HepG2 (cell line): ENCODE measurements around the gene ABCB8. TPM values are rescaled to one million over a fixed set of nuclear protein-coding genes. Genes with fewer than 3 reads are reported as not detected.

Experiments
- AHDC1 ChIP-seq: sonication (generic); formaldehyde crosslinking; IDR thresholded peaks from 2 replicates; pipeline ENCODE4 v1.5.1; 2020; ENCODE audit warnings: mild to moderate bottlenecking, missing genetic modification reagents, borderline replicate concordance
- CENPBD1 ChIP-seq: sonication (generic); formaldehyde crosslinking; IDR thresholded peaks from 2 replicates; pipeline ENCODE4 v1.8.0; 2022; ENCODE audit warnings: missing genetic modification reagents, low read depth, mild to moderate bottlenecking, borderline replicate concordance
- ERF ChIP-seq: IDR thresholded peaks from 2 replicates; pipeline ENCODE4 v1.6.1; 2018; ENCODE audit warnings: missing biosample characterization, missing genetic modification reagents
- FLYWCH1 ChIP-seq: sonication (generic); formaldehyde crosslinking; IDR thresholded peaks from 2 replicates; pipeline ENCODE4 v1.8.1; 2023; ENCODE audit warnings: mild to moderate bottlenecking, missing genetic modification reagents
- HOXD1 ChIP-seq: sonication (generic); formaldehyde crosslinking; IDR thresholded peaks from 2 replicates; pipeline ENCODE4 v1.5.0; 2020; ENCODE audit warnings: missing genetic modification reagents
- KLF15 ChIP-seq: sonication (generic); formaldehyde crosslinking; IDR thresholded peaks from 2 replicates; pipeline ENCODE4 v1.8.1; 2023; ENCODE audit warnings: borderline replicate concordance, mild to moderate bottlenecking, inconsistent platforms, missing genetic modification reagents, mixed read lengths
- MAFG ChIP-seq: sonication (generic); formaldehyde crosslinking; IDR thresholded peaks from 2 replicates; pipeline ENCODE4 v1.5.1; 2020; ENCODE audit warnings: mild to moderate bottlenecking, missing genetic modification reagents
- MATR3 ChIP-seq: sonication (generic); formaldehyde crosslinking; IDR thresholded peaks from 2 replicates; pipeline ENCODE4 v1.4.0; 2020; ENCODE audit warnings: missing genetic modification reagents
- SMC3 ChIP-seq: IDR thresholded peaks from 2 replicates; pipeline ENCODE4 v1.6.1; 2011; ENCODE audit warnings: low read length, improper control_type of control experiment
- TEAD3 ChIP-seq: optimal IDR thresholded peaks from 2 replicates; pipeline ENCODE3; 2016; ENCODE audit warnings: borderline replicate concordance
- ZBTB3 ChIP-seq: sonication (generic); formaldehyde crosslinking; IDR thresholded peaks from 2 replicates; pipeline ENCODE4 v1.4.0; 2020; ENCODE audit warnings: low read depth, mild to moderate bottlenecking, moderate library complexity, missing genetic modification reagents, borderline replicate concordance
- ZFP90 ChIP-seq: sonication (generic); formaldehyde crosslinking; IDR thresholded peaks from 2 replicates; pipeline ENCODE4 v1.8.0; 2022; ENCODE audit warnings: missing genetic modification reagents, mild to moderate bottlenecking, inconsistent platforms, borderline replicate concordance
- ZNF614 ChIP-seq: IDR thresholded peaks from 2 replicates; pipeline ENCODE4 v1.6.1; 2018; ENCODE audit warnings: missing biosample characterization, missing genetic modification reagents, inconsistent platforms, borderline replicate concordance
- polyA plus RNA-seq, 8 experiments: library from polyadenylated mRNA; depleted of rRNA in 3 of 8; stranded (reverse) in 7 of 8; unstranded in 1 of 8; fragments of >200 nt; fragmentation: Illumina TruSeq in 4 of 8; extraction: Trizol in 4 of 8; gene quantifications; 2 replicates each; pipeline versions ENCODE4 v1.2.1 to v1.2.3, GENCODE V29; 2011 to 2016; ENCODE audit warnings: low read depth in 4 of 8, missing spikeins in 1 of 8, mixed read lengths in 1 of 8; ENCODE audit not compliant: insufficient read depth in 1 of 8
- total RNA-seq, 5 experiments: library from RNA; depleted of rRNA; stranded (reverse); fragments of >200 nt; fragmentation: Illumina TruSeq; extraction: Trizol; gene quantifications; 2 replicates each; pipeline ENCODE4 v1.2.3, GENCODE V29; 2016; ENCODE audit warnings: low read depth in 1 of 5
- TF ChIP-seq, protein P1 (sequence below), 2 experiments: sonication (generic) in 1 of 2; formaldehyde crosslinking in 1 of 2; IDR thresholded peaks; 2 replicates each; pipeline versions ENCODE4 v1.4.0 to v1.6.1; 2018 to 2020; ENCODE audit warnings: missing genetic modification reagents in 2 of 2, borderline replicate concordance in 1 of 2, low read depth in 1 of 2, mild to moderate bottlenecking in 1 of 2, missing biosample characterization in 1 of 2
- TF ChIP-seq, protein P2 (sequence below): sonication (generic); formaldehyde crosslinking; conservative IDR thresholded peaks from 2 replicates; pipeline ENCODE4 v1.4.0; 2020; ENCODE audit warnings: missing genetic modification reagents

The ABCB8 gene
- total and polyA plus RNA-seq, 2 of the 13 experiments (the other 11 are each of a cell fraction or from before 2014, with no cell fraction given), result 6.6 to 16.7 TPM

GRCh38 chr7:151062399-151063211, 34.4 kb downstream of the ABCB8 start (continued):
- TF ChIP-seq ERF (CRISPR knock-in tag) (no peak), ZBTB3 (CRISPR knock-in tag) (no peak), TEAD3 (CRISPR knock-in tag) (no peak), MAFG (CRISPR knock-in tag) (no peak), MATR3 (CRISPR knock-in tag) (no peak), KLF15 (CRISPR knock-in tag) (no peak), HOXD1 (CRISPR knock-in tag) (peak; percentile 17), CENPBD1 (CRISPR knock-in tag) (no peak), FLYWCH1 (no peak), ZNF614 (CRISPR knock-in tag) (no peak), SMC3 (no peak), ZFP90 (CRISPR knock-in tag) (0 out of 2 replicates have a peak, but pooled peaks have one; percentile 20), AHDC1 (CRISPR knock-in tag) (no peak)
- TF ChIP-seq, protein P1, sequence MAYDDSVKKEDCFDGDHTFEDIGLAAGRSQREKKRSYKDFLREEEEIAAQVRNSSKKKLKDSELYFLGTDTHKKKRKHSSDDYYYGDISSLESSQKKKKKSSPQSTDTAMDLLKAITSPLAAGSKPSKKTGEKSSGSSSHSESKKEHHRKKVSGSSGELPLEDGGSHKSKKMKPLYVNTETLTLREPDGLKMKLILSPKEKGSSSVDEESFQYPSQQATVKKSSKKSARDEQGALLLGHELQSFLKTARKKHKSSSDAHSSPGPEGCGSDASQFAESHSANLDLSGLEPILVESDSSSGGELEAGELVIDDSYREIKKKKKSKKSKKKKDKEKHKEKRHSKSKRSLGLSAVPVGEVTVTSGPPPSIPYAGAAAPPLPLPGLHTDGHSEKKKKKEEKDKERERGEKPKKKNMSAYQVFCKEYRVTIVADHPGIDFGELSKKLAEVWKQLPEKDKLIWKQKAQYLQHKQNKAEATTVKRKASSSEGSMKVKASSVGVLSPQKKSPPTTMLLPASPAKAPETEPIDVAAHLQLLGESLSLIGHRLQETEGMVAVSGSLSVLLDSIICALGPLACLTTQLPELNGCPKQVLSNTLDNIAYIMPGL (CRISPR knock-in tag; IDR thresholded peaks at IDR 0.05; ENCODE audit: borderline replicate concordance in 1 of 2, low read depth in 1 of 2), result peak in 1 of 2 experiments; percentile 25; a peak in 3 of 4 replicates
- TF ChIP-seq, protein P2, sequence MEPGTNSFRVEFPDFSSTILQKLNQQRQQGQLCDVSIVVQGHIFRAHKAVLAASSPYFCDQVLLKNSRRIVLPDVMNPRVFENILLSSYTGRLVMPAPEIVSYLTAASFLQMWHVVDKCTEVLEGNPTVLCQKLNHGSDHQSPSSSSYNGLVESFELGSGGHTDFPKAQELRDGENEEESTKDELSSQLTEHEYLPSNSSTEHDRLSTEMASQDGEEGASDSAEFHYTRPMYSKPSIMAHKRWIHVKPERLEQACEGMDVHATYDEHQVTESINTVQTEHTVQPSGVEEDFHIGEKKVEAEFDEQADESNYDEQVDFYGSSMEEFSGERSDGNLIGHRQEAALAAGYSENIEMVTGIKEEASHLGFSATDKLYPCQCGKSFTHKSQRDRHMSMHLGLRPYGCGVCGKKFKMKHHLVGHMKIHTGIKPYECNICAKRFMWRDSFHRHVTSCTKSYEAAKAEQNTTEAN (CRISPR knock-in tag), result no peak
